ENCODE measurements around the gene MCC. TPM values are rescaled to one million over a fixed set of nuclear protein-coding genes. Genes with fewer than 3 reads are reported as not detected.

Gene MCC
- total RNA-seq, 1 experiment from 2014 or later: 0.41 TPM

GRCh38 chr5:113524927-113525326, 36.7 kb upstream of the MCC start:
- POLR2A ChIA-PET: no interaction called here
- no peak for TF ChIP-seq TCF7L2 (IDR thresholded peaks at IDR 0.05; ENCODE audit: low read depth, low read length)
- TF ChIP-seq CTCF (IDR thresholded peaks at IDR 0.05): no peak
- no peak for TF ChIP-seq POLR2AphosphoS5 (IDR thresholded peaks at IDR 0.05; ENCODE audit: low read depth, low read length)
- no peak for TF ChIP-seq REST (IDR thresholded peaks at IDR 0.05; ENCODE audit: insufficient read depth in 1 of 2, low read depth in 2 of 2, low read length in 1 of 2)
- TF ChIP-seq SIN3A (IDR thresholded peaks at IDR 0.05; ENCODE audit: borderline replicate concordance, insufficient read depth, low read depth, low read length): no peak
- no TSS peak for BruUV-seq (replicated peaks)
- H3K4me3 ChIP-seq (ENCODE audit: low read depth in 2 of 2, low read length in 2 of 2): no peak overlapping the region
- H3K4me1 ChIP-seq (ENCODE audit: control insufficient read depth, insufficient read depth, low read length): no peaks in the 10 kb centered on the region
- no peak for DNase-seq (ENCODE audit: low read depth, low spot score)
- no peaks in the 10 kb centered on the region; the same call in 1 of the 2 replicates for H3K36me3 ChIP-seq (ENCODE audit: control insufficient read depth, insufficient read depth, low read length)
- H3K9me3 ChIP-seq (ENCODE audit: control insufficient read depth, insufficient read depth, low read depth, low read length): no peaks in the 10 kb centered on the region
- ATAC-seq: no peak
- no peak overlapping the region for H3K27ac ChIP-seq (ENCODE audit: low read length)
- H3K27me3 ChIP-seq (ENCODE audit: control insufficient read depth, insufficient read depth, low read length): no peaks in the 10 kb centered on the region
- intact Hi-C loops (cut with micrococcal nuclease; ENCODE audit: unreplicated experiment): no loop called here
- CTCF ChIA-PET: no interaction called here
- in situ Hi-C loops (cut with HindIII; ENCODE audit: low pct_unique_long_range_greater_than_20kb, low sequenced_read_pairs): no loop called here

- in situ Hi-C loops (cut with HindIII; ENCODE audit: low pct_unique_long_range_greater_than_20kb, low sequenced_read_pairs): no loop called here
- ATAC-seq: no peak
- H3K36me3 ChIP-seq (ENCODE audit: control insufficient read depth, insufficient read depth, low read length): no peaks in the 10 kb centered on the region; the same call in 1 of the 2 replicates
- H3K27me3 ChIP-seq (ENCODE audit: control insufficient read depth, insufficient read depth, low read length): no peaks in the 10 kb centered on the region
- ChIA-PET CTCF (no interaction called here), POLR2A (no interaction called here)
- DNase-seq (ENCODE audit: low read depth, low spot score): no peak
- H3K4me1 ChIP-seq (ENCODE audit: control insufficient read depth, insufficient read depth, low read length): no peaks in the 10 kb centered on the region
- TF ChIP-seq SIN3A (IDR thresholded peaks at IDR 0.05; ENCODE audit: borderline replicate concordance, insufficient read depth, low read depth, low read length): no peak
- TF ChIP-seq POLR2AphosphoS5 (IDR thresholded peaks at IDR 0.05; ENCODE audit: low read depth, low read length): no peak
- TF ChIP-seq TCF7L2 (IDR thresholded peaks at IDR 0.05; ENCODE audit: low read depth, low read length): no peak
- TF ChIP-seq CTCF (IDR thresholded peaks at IDR 0.05): no peak
- no peak overlapping the region for H3K4me3 ChIP-seq (ENCODE audit: low read depth in 2 of 2, low read length in 2 of 2)
- H3K27ac ChIP-seq (ENCODE audit: low read length): no peak overlapping the region
- intact Hi-C loops (cut with micrococcal nuclease; ENCODE audit: unreplicated experiment): no loop called here
- H3K9me3 ChIP-seq (ENCODE audit: control insufficient read depth, insufficient read depth, low read depth, low read length): no peaks in the 10 kb centered on the region
- BruUV-seq (replicated peaks): no TSS peak
Observed at GRCh38 chr5:113523168-113523567, 34.9 kb upstream of the MCC start.

Measured in Panc1 (cell line).